B cell (primary cell): ENCODE measurements around the gene KIR2DL4.
"Not testable (repeated sequence)": the region's sequence is repeated elsewhere in the genome, so short reads cannot be mapped to it uniquely, and the experiment has no call there.

ENCODE experiments used
- CTCF ChIP-seq: fragments of 200-600 bp; IDR thresholded peaks from one replicate; pipeline ENCODE4 v1.8.0; 2022; ENCODE audit warnings: antibody characterized with exemption, mild to moderate bottlenecking
- EZH2 ChIP-seq: IDR thresholded peaks from 2 replicates; pipeline ENCODE4 v1.6.1; 2012; ENCODE audit warnings: borderline replicate concordance, low read depth, mild to moderate bottlenecking, moderate library complexity, low read length; ENCODE audit not compliant: insufficient read depth, poor library complexity, severe bottlenecking

- not testable (repeated sequence) for TF ChIP-seq EZH2, CTCF
Measured at GRCh38 chr19:54782916-54783315, 20.5 kb upstream of the KIR2DL4 start.
